ENCODE measurements around the gene IFFO2. TPM values are rescaled to one million over a fixed set of nuclear protein-coding genes. Genes with fewer than 3 reads are reported as not detected.

Gene IFFO2
- total and polyA plus RNA-seq, 2 of the 8 experiments (the other 6 are each of a cell fraction or from before 2014, with no cell fraction given), result 6.6 to 10.4 TPM

GRCh38 chr1:18976096-18976495 is 19.6 kb upstream of the IFFO2 start:
- Histone ChIP-seq H3K23ac (ENCODE audit: insufficient read length) (no peak overlapping the region), H2BK120ac (replicated peaks; ENCODE audit: low read depth, low read length) (no peak overlapping the region), H3K9ac (replicated peaks in 1 of 4; ENCODE audit: extremely low read depth in 1 of 4, low read depth in 3 of 4, low read length in 3 of 4) (no peak overlapping the region), H3K23me2 (ENCODE audit: low read depth, low read length) (no peaks in the 10 kb centered on the region), H2BK5ac (ENCODE audit: low read depth, low read length) (no peak overlapping the region), H3K18ac (ENCODE audit: extremely low read depth, low read length) (no peak overlapping the region), H4K5ac (ENCODE audit: insufficient read length, low read depth, low read length) (no peak overlapping the region), H3K9me3 (ENCODE audit: insufficient read depth in 2 of 2, low read depth in 1 of 2, low read length in 1 of 2) (no peaks in the 10 kb centered on the region; a peak in 1 of 4 replicates), H3K36me3 (ENCODE audit: control insufficient read depth in 2 of 4, insufficient read depth in 4 of 4, low read length in 3 of 4) (no peaks in the 10 kb centered on the region), H2BK12ac (ENCODE audit: low read depth, low read length) (no peak overlapping the region), H3K4me3 (ENCODE audit: extremely low read depth in 1 of 4, insufficient read depth in 2 of 4, low read depth in 3 of 4, low read length in 4 of 4) (no peak overlapping the region), H3K4me2 (ENCODE audit: insufficient read depth in 1 of 2, low read depth in 2 of 2, low read length in 2 of 2) (no peak overlapping the region), H3K79me1 (ENCODE audit: low read depth, low read length) (no peaks in the 10 kb centered on the region; the same call in 1 of the 2 replicates), H3K79me2 (ENCODE audit: control insufficient read depth in 1 of 2, insufficient read depth in 2 of 2, low read length in 2 of 2) (no peaks in the 10 kb centered on the region), H3K14ac (ENCODE audit: insufficient read length) (no peak overlapping the region), H2AK5ac (ENCODE audit: low read depth, low read length) (no peak overlapping the region), H4K8ac (ENCODE audit: extremely low read depth, insufficient read depth, low read length) (no peak overlapping the region; the same call in 1 of the 2 replicates), H3K27me3 (replicated peaks in 1 of 4; ENCODE audit: control insufficient read depth in 3 of 4, extremely low read depth in 1 of 4, insufficient read depth in 3 of 4, low read length in 3 of 4) (no peaks in the 10 kb centered on the region), H3K56ac (replicated peaks; ENCODE audit: insufficient read length, low read depth, low read length) (no peak overlapping the region), H2AFZ (ENCODE audit: low read length) (no peak overlapping the region), H3K4ac (replicated peaks; ENCODE audit: insufficient read length, low read depth, low read length) (no peak overlapping the region), H3K27ac (ENCODE audit: low read depth, low read length) (no peak overlapping the region), H4K91ac (replicated peaks; ENCODE audit: insufficient read length, low read length) (no peak overlapping the region), H2BK15ac (ENCODE audit: low read length) (no peak overlapping the region), H3K4me1 (replicated peaks in 1 of 4; ENCODE audit: control insufficient read depth in 3 of 4, insufficient read depth in 4 of 4, low read length in 3 of 4) (no peaks in the 10 kb centered on the region), H4K20me1 (replicated peaks in 1 of 2; ENCODE audit: control insufficient read depth in 1 of 2, insufficient read depth in 2 of 2, low read length in 2 of 2) (no peaks in the 10 kb centered on the region), H2BK20ac (ENCODE audit: low read length) (no peak overlapping the region)
- FAIRE-seq (no peak), DNase-seq (ENCODE audit: low read depth in 1 of 2, low spot score in 2 of 2) (no peak)
- TF ChIP-seq BACH1 (IDR thresholded peaks at IDR 0.05; ENCODE audit: low read length) (no peak), ZNF274 (IDR thresholded peaks at IDR 0.05; ENCODE audit: borderline replicate concordance, extremely low read depth, low read length) (no peak), TAF1 (IDR thresholded peaks at IDR 0.05; ENCODE audit: low read depth, low read length) (no peak), RXRA (IDR thresholded peaks at IDR 0.05; ENCODE audit: insufficient read depth, low read depth, low read length) (no peak), JUN (IDR thresholded peaks at IDR 0.05; ENCODE audit: low read depth, low read length) (no peak), EGR1 (IDR thresholded peaks at IDR 0.05; ENCODE audit: borderline replicate concordance, low read depth, low read length) (no peak), RNF2 (IDR thresholded peaks at IDR 0.05; ENCODE audit: borderline replicate concordance, low read depth, low read length, missing control alignments, poor library complexity, severe bottlenecking) (no peak), SP4 (IDR thresholded peaks at IDR 0.05; ENCODE audit: low read length) (no peak), CREB1 (IDR thresholded peaks at IDR 0.05) (no peak), RFX5 (IDR thresholded peaks at IDR 0.05; ENCODE audit: borderline replicate concordance, low read depth, low read length) (no peak), MAX (IDR thresholded peaks at IDR 0.05) (no peak), SP1 (IDR thresholded peaks at IDR 0.05; ENCODE audit: low read depth, low read length) (no peak), SRF (IDR thresholded peaks at IDR 0.05; ENCODE audit: low read depth, low read length) (no peak)
- TF ChIP-seq, protein P1, sequence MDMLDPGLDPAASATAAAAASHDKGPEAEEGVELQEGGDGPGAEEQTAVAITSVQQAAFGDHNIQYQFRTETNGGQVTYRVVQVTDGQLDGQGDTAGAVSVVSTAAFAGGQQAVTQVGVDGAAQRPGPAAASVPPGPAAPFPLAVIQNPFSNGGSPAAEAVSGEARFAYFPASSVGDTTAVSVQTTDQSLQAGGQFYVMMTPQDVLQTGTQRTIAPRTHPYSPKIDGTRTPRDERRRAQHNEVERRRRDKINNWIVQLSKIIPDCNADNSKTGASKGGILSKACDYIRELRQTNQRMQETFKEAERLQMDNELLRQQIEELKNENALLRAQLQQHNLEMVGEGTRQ (IDR thresholded peaks at IDR 0.05; ENCODE audit: low read length), result no peak
- CTCF ChIA-PET (ENCODE audit: partially characterized antibody), result interaction anchor here (0.6 to 1.6 kb wide), 3 partner anchors 9 to 63 kb away, joined by 3 to 5 read pairs (median 4); no protein-coding TSS in a partner anchor
- POLR2A ChIA-PET (ENCODE audit: partially characterized antibody), result no interaction called here
- 82% methylated on average over 8 of the region's 8 CpGs; no CpG with 5 or more reads in 1 of the 2 experiments for WGBS, 2 experiments (ENCODE audit: extremely low coverage in 1 of 2, insufficient coverage in 1 of 2, insufficient read length in 1 of 2, insufficient replicate concordance in 2 of 2, low coverage in 1 of 2, low lambda C conversion rate in 2 of 2, missing lambda C conversion rate in 1 of 2)
